T-helper 1 cell treated with Interleukin-12 subunit alpha and Interleukin-12 subunit beta and Interleukin-4 antibody, amounts not matched to agents 30 ng/mL and 1 ng/mL, for 36 hours (primary cell): ENCODE data around the gene CEP126. TPM values are rescaled to one million over a fixed set of nuclear protein-coding genes. Genes with fewer than 3 reads are reported as not detected.

ENCODE experiments used
- intact Hi-C: fragments of 100-400 bp; cut with micrococcal nuclease; formaldehyde crosslinking; loops from one replicate; pipeline ENCODE4 v1.15.1; 2024
- total RNA-seq: library from RNA; stranded (reverse); gene quantifications from 2 replicates; pipeline ENCODE4 v1.2.3, GENCODE V29; 2022

Gene CEP126
- total RNA-seq, 1 donor from 2014 or later, result 0.27 TPM

DNA sequence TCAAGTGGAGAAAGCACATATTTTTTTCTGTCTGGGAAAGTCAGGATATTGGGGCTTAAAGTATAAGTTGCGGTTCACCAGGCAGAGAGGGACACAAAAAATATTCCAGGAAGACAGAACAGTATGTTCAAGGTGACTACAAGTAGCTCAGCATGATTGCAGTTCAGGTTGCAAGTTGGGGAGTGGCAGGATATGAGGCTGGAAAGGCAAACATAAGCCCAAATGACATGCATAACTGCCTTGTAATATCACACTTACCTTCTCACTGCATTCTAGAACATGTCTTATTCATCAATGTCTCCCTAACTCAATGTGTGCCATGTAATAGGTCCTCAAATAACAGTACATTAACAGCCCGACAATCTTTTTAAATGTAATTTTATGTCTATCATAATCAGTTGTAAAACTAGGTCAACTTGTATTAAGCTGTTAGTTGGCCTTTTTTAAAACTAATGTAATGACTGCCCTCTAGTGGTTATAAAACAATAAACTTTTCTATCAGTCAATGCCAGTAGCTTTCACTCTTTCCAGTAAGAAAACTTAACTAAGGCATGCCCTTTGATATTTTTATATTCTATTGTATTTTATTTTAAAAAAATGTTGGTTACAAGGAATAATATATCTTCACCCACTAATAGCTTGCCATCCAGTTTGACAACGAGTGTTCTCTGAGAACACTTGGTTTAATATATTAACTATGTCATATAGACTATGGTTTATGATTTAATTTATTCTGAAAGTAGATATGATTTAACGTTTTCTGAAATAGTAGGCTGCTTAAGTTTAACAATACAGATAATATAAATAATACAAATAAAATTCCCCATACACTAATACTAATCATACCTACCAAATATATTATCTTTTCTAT, 93.0 kb downstream of the CEP126 start:
- intact Hi-C loops, result loop anchor here (1.0 to 5.0 kb wide), 3 partner anchors 93 to 1431 kb away; partner anchors contain the start of gene CEP126

GRCh38 chr11:102010776-102011494, 96.1 kb downstream of the CEP126 start:
- intact Hi-C loops, result no loop called here

DNA sequence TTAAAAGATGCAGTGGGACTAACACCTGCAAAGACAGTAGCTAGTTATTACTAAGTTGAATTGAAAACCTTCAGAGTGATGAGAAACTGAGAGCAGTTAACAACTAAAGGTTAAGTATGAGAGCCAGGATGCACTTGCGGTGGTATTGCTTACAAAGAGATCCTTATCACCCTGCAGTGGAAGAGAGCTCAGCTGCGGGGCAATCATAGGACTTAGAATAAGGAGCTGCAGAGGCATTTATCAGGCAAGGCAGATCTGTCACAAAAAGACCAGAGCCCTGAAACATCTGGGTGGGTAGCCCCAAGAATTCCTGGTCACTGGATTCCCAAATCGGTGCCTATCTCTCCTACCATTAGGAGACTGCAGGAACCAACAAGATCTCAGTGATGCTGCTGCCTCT, 98.1 kb downstream of the CEP126 start:
- intact Hi-C loops, result no loop called here

- intact Hi-C loops, result no loop called here
These were observed 99.9 kb downstream of the CEP126 start for GRCh38 chr11:102014756-102015155.

GRCh38 chr11:102017026-102017425, 102.2 kb downstream of the CEP126 start:
- intact Hi-C loops, result no loop called here

DNA sequence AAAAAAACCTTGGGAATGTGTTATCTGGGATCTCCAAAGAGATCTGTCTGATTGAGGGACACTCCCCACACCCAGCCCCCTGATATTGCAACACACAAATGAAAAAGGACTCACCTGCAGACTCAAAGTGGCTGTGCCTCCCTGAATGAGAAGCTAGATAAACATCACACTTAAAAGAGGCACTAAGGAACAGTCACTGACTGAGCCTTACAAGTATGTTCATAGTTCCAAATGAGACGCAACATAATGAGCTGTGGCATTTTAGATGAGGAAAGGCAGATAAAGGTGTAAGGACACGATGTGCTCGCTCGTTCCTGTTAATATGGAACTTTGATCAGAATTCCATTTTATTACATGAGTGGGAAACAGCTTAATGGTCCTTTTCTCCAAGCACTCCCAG, 111.4 kb downstream of the CEP126 start:
- intact Hi-C loops, result no loop called here

- intact Hi-C loops, result no loop called here
These were observed 112.1 kb downstream of the CEP126 start for GRCh38 chr11:102026959-102027358.

- intact Hi-C loops, result no loop called here
These were observed 121.9 kb downstream of the CEP126 start for GRCh38 chr11:102036757-102037156.

DNA sequence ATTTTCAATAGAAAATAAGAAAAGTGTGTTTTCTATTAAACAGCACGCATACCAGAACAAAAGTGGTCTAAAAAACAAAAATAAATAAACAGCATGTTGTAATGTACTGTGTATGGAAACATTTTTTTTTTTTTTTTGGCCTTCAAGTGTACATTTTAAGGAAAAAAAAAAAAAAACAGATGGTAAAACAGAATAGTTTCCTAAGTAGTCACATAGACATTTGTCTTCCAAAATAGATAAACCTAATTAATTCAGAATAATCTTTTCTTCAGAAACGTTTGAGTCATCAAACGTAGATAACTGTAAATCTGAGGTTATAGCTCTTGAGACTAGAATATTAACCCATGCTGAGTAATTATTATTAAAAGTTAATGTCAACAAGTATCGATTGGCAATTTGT, 132.0 kb downstream of the CEP126 start:
- intact Hi-C loops, result no loop called here

- intact Hi-C loops, result no loop called here
These were observed 132.6 kb downstream of the CEP126 start, which contains the start of gene CFAP300 for GRCh38 chr11:102047305-102047924. Gene CFAP300 (plus strand): TSS chr11:102047437. CDS start chr11:102047471, 34 bp downstream.

Other genes starting within 250 kb of the CEP126 start
- not detected in 2 replicates for gene ANGPTL5, start 1.5 kb downstream of the CEP126 start, total RNA-seq
- not detected in 2 replicates for gene CFAP300, start 132.4 kb downstream of the CEP126 start, total RNA-seq
- gene YAP1, start 195.4 kb downstream of the CEP126 start, total RNA-seq, result 0.10 TPM in 1 of 2 replicates, not detected in the other